ENCODE data around the gene ATRNL1.
A peak's percentile ranks its signal among the peaks of the same experiment; 100 is the strongest.

ATRNL1 gene

GRCh38 chr10:115948465-115948864 is 855.3 kb downstream of the ATRNL1 start:
- Histone ChIP-seq H3K27me3 (ENCODE audit: insufficient read depth, low read length) (no peaks in the 10 kb centered on the region), H3K9me2 (ENCODE audit: low read depth, low read length) (no peaks in the 10 kb centered on the region)

GRCh38 chr10:115949282-115949844 is 856.2 kb downstream of the ATRNL1 start:
- no peaks in the 10 kb centered on the region for H3F3A ChIP-seq (ENCODE audit: insufficient read depth, low read length)
- no peak overlapping the region for H3K4me3 ChIP-seq (ENCODE audit: low read depth, low read length, poor library complexity, severe bottlenecking)
- no peaks in the 10 kb centered on the region for H3K9me3 ChIP-seq (ENCODE audit: low read length)
- no peaks in the 10 kb centered on the region for H4K20me1 ChIP-seq (ENCODE audit: insufficient read depth, low read length)
- no peak overlapping the region for H2AFZ ChIP-seq (ENCODE audit: low read length)
- H3K27ac ChIP-seq (ENCODE audit: low read depth, low read length, poor library complexity, severe bottlenecking): no peak overlapping the region
- H3K4me2 ChIP-seq (ENCODE audit: low read length): no peak overlapping the region
- H3K9me2 ChIP-seq (ENCODE audit: low read depth, low read length): no peaks in the 10 kb centered on the region
- no peaks in the 10 kb centered on the region for H3K36me3 ChIP-seq (ENCODE audit: insufficient read depth, low read length)
- H3K79me2 ChIP-seq (ENCODE audit: insufficient read depth, low read length): no peaks in the 10 kb centered on the region
- TF ChIP-seq, protein P1, sequence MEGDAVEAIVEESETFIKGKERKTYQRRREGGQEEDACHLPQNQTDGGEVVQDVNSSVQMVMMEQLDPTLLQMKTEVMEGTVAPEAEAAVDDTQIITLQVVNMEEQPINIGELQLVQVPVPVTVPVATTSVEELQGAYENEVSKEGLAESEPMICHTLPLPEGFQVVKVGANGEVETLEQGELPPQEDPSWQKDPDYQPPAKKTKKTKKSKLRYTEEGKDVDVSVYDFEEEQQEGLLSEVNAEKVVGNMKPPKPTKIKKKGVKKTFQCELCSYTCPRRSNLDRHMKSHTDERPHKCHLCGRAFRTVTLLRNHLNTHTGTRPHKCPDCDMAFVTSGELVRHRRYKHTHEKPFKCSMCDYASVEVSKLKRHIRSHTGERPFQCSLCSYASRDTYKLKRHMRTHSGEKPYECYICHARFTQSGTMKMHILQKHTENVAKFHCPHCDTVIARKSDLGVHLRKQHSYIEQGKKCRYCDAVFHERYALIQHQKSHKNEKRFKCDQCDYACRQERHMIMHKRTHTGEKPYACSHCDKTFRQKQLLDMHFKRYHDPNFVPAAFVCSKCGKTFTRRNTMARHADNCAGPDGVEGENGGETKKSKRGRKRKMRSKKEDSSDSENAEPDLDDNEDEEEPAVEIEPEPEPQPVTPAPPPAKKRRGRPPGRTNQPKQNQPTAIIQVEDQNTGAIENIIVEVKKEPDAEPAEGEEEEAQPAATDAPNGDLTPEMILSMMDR (IDR thresholded peaks at IDR 0.05; ENCODE audit: low read length): no peak
- TF ChIP-seq EZH2 (IDR thresholded peaks at IDR 0.05; ENCODE audit: borderline replicate concordance, low read length): no peak
- H3K9ac ChIP-seq (ENCODE audit: low read length): no peak overlapping the region
- H3K4me1 ChIP-seq (ENCODE audit: insufficient read depth, low read length, severe bottlenecking): no peaks in the 10 kb centered on the region
- H3K27me3 ChIP-seq (ENCODE audit: insufficient read depth, low read length): no peaks in the 10 kb centered on the region

More at GRCh38 chr10:115948465-115948864, 855.3 kb downstream of the ATRNL1 start:
- Histone ChIP-seq H3K9me3 (ENCODE audit: low read length) (no peaks in the 10 kb centered on the region), H3F3A (ENCODE audit: insufficient read depth, low read length) (no peaks in the 10 kb centered on the region), H3K79me2 (ENCODE audit: insufficient read depth, low read length) (no peaks in the 10 kb centered on the region), H3K4me2 (ENCODE audit: low read length) (no peak overlapping the region), H4K20me1 (ENCODE audit: insufficient read depth, low read length) (no peaks in the 10 kb centered on the region), H3K27ac (ENCODE audit: low read depth, low read length, poor library complexity, severe bottlenecking) (no peak overlapping the region), H2AFZ (ENCODE audit: low read length) (no peak overlapping the region), H3K4me3 (ENCODE audit: low read depth, low read length, poor library complexity, severe bottlenecking) (no peak overlapping the region), H3K9ac (ENCODE audit: low read length) (no peak overlapping the region), H3K36me3 (ENCODE audit: insufficient read depth, low read length) (no peaks in the 10 kb centered on the region), H3K4me1 (ENCODE audit: insufficient read depth, low read length, severe bottlenecking) (no peaks in the 10 kb centered on the region)
- TF ChIP-seq, protein P1 (IDR thresholded peaks at IDR 0.05; ENCODE audit: low read length): peak; percentile 24; the same call in 1 of the 2 replicates
- no peak for TF ChIP-seq EZH2 (IDR thresholded peaks at IDR 0.05; ENCODE audit: borderline replicate concordance, low read length)

- no peak overlapping the region for H3K27ac ChIP-seq (ENCODE audit: low read depth, low read length, poor library complexity, severe bottlenecking)
These were observed 857.2 kb downstream of the ATRNL1 start for GRCh38 chr10:115950320-115950719.

More at GRCh38 chr10:115950320-115950719, 857.2 kb downstream of the ATRNL1 start:
- Histone ChIP-seq H3K4me1 (ENCODE audit: insufficient read depth, low read length, severe bottlenecking) (no peaks in the 10 kb centered on the region), H4K20me1 (ENCODE audit: insufficient read depth, low read length) (no peaks in the 10 kb centered on the region), H3K9me3 (ENCODE audit: low read length) (no peaks in the 10 kb centered on the region), H3K79me2 (ENCODE audit: insufficient read depth, low read length) (no peaks in the 10 kb centered on the region), H3K4me3 (ENCODE audit: low read depth, low read length, poor library complexity, severe bottlenecking) (no peak overlapping the region), H3K9ac (ENCODE audit: low read length) (no peak overlapping the region), H3K4me2 (ENCODE audit: low read length) (no peak overlapping the region), H3K9me2 (ENCODE audit: low read depth, low read length) (no peaks in the 10 kb centered on the region), H3K36me3 (ENCODE audit: insufficient read depth, low read length) (no peaks in the 10 kb centered on the region), H3K27me3 (ENCODE audit: insufficient read depth, low read length) (no peaks in the 10 kb centered on the region), H3F3A (ENCODE audit: insufficient read depth, low read length) (no peaks in the 10 kb centered on the region), H2AFZ (ENCODE audit: low read length) (no peak overlapping the region)
- no peak for TF ChIP-seq EZH2 (IDR thresholded peaks at IDR 0.05; ENCODE audit: borderline replicate concordance, low read length)
- TF ChIP-seq, protein P1 (IDR thresholded peaks at IDR 0.05; ENCODE audit: low read length): no peak

Data from OCI-LY1 (cell line).